22Rv1 (cell line): ENCODE measurements around the gene MED27.

ENCODE experiments used
- CTCF ChIP-seq: fragments of 450-650 bp; IDR thresholded peaks from 2 replicates; pipeline ENCODE4 v1.5.1; 2017; ENCODE audit warnings: mild to moderate bottlenecking
- ZFX ChIP-seq: fragments of 450-650 bp; IDR thresholded peaks from 2 replicates; pipeline ENCODE4 v1.6.1; 2017; ENCODE audit warnings: antibody characterized with exemption, borderline replicate concordance

- no peak for TF ChIP-seq CTCF
- TF ChIP-seq ZFX = no peak
Observed at GRCh38 chr9:132074736-132075135, 4.9 kb downstream of the MED27 start.
